Upper lobe of left lung (tissue), 4 donors: Measurements from ENCODE around the gene TMEM91.

Experiments used
- CTCF ChIP-seq, 6 experiments: fragments of 450-650 bp in 4 of 6; fragments of 200-600 bp in 2 of 6; sonication (generic) in 2 of 6; IDR thresholded peaks; one replicate each; pipeline ENCODE4 v1.5.1; 2016 to 2019; ENCODE audit warnings: antibody characterized with exemption in 6 of 6
- POLR2A ChIP-seq, 4 donors: fragments of 450-650 bp; IDR thresholded peaks; one replicate each; pipeline ENCODE4 v1.5.1; 2016 to 2017; ENCODE audit warnings: antibody characterized with exemption in 4 of 4, mild to moderate bottlenecking in 2 of 4
- POLR2AphosphoS5 ChIP-seq, 2 donors: sonication (generic); formaldehyde crosslinking; IDR thresholded peaks; one replicate each; pipeline ENCODE4 v1.5.1; 2017; ENCODE audit warnings: antibody characterized with exemption in 2 of 2

GRCh38 chr19:41363753-41364523 lies 12.4 kb upstream of the TMEM91 start, which contains the start of gene B9D2:
- TF ChIP-seq CTCF (IDR thresholded peaks at IDR 0.05) (peak in 4 of 6 experiments; percentile 6 to 31 (median 10)), POLR2A (IDR thresholded peaks at IDR 0.05) (peak; percentile 48 to 83 (median 65)), POLR2AphosphoS5 (IDR thresholded peaks at IDR 0.05) (peak; percentile 65 to 75)
